Mesendoderm (in vitro differentiated cells): ENCODE data around the gene VTI1A.

Experiments used
- DNase-seq: peaks from one replicate; pipeline ENCODE4 v3.0.0; 2013
- H2AK5ac ChIP-seq: 2 replicates; pipeline ENCODE4 v1.6.1; 2013; ENCODE audit warnings: low read length, inconsistent platforms
- H2BK120ac ChIP-seq: 2 replicates; pipeline ENCODE4 v1.6.1; 2013; ENCODE audit warnings: low read depth, mild to moderate bottlenecking, low read length, moderate library complexity, mixed read lengths
- H2BK15ac ChIP-seq: replicated peaks from 2 replicates; pipeline ENCODE4 v1.6.1; 2013; ENCODE audit warnings: low read depth, mild to moderate bottlenecking, moderate library complexity
- H2BK5ac ChIP-seq: 2 replicates; pipeline ENCODE4 v1.6.1; 2013; ENCODE audit warnings: low read length, inconsistent platforms
- H3K18ac ChIP-seq: 2 replicates; pipeline ENCODE4 v1.6.1; 2013; ENCODE audit warnings: mild to moderate bottlenecking, low read length, mixed read lengths
- H3K23ac ChIP-seq: one replicate; pipeline ENCODE4 v1.6.1; 2013; ENCODE audit warnings: low read length
- H3K27ac ChIP-seq: 2 replicates; pipeline ENCODE4 v1.5.1; 2013; ENCODE audit warnings: low read depth, mild to moderate bottlenecking, inconsistent platforms, low read length, moderate library complexity
- H3K27me3 ChIP-seq: 2 replicates; pipeline ENCODE4 v1.6.1; 2013; ENCODE audit warnings: low read length, control low read depth, mild to moderate bottlenecking, inconsistent platforms; ENCODE audit not compliant: insufficient read depth, poor library complexity
- H3K36me3 ChIP-seq: 2 replicates; pipeline ENCODE4 v1.6.1; 2013; ENCODE audit warnings: low read length, inconsistent platforms; ENCODE audit not compliant: control insufficient read depth, insufficient read depth
- H3K4ac ChIP-seq: one replicate; pipeline ENCODE4 v1.6.1; 2013; ENCODE audit warnings: low read depth, mild to moderate bottlenecking, low read length, moderate library complexity
- H3K4me1 ChIP-seq: 2 replicates; pipeline ENCODE4 v1.6.1; 2013; ENCODE audit warnings: low read depth, low read length, inconsistent platforms; ENCODE audit not compliant: control insufficient read depth
- H3K4me2 ChIP-seq: 2 replicates; pipeline ENCODE4 v1.6.1; 2013; ENCODE audit warnings: low read length
- H3K4me3 ChIP-seq: 2 replicates; pipeline ENCODE4 v1.5.1; 2013; ENCODE audit warnings: mild to moderate bottlenecking, low read length
- H3K56ac ChIP-seq: one replicate; pipeline ENCODE4 v1.6.1; 2013; ENCODE audit warnings: low read length
- H3K79me1 ChIP-seq: 2 replicates; pipeline ENCODE4 v1.6.1; 2013; ENCODE audit warnings: low read length, inconsistent platforms
- H3K79me2 ChIP-seq: 2 replicates; pipeline ENCODE4 v1.6.1; 2013; ENCODE audit warnings: mild to moderate bottlenecking, low read length; ENCODE audit not compliant: control insufficient read depth, insufficient read depth
- H3K9ac ChIP-seq: 2 replicates; pipeline ENCODE4 v1.6.1; 2013; ENCODE audit warnings: low read length, inconsistent platforms
- H4K5ac ChIP-seq: one replicate; pipeline ENCODE4 v1.6.1; 2013; ENCODE audit warnings: low read length
- H4K8ac ChIP-seq: one replicate; pipeline ENCODE4 v1.6.1; 2013; ENCODE audit warnings: low read depth, mild to moderate bottlenecking, control low read depth, low read length, moderate library complexity
- WGBS: extraction: QIAGEN DNeasy Blood & Tissue Kit; methylation state at CpG from one replicate; pipeline ENCODE4 v1.1.7; 2013; ENCODE audit warnings: low lambda C conversion rate, missing lambda C conversion rate; ENCODE audit not compliant: insufficient coverage; ENCODE audit errors: extremely low coverage; 5-methylcytosine and 5-hydroxymethylcytosine counted together

Gene VTI1A

GRCh38 chr10:112712536-112712935 lies 265.5 kb downstream of the VTI1A start:
- Histone ChIP-seq H3K79me2 (no peaks in the 10 kb centered on the region), H3K4me3 (no peak overlapping the region), H3K23ac (no peak overlapping the region), H3K79me1 (no peaks in the 10 kb centered on the region), H2BK120ac (no peak overlapping the region), H3K4me2 (no peak overlapping the region), H3K36me3 (no peaks in the 10 kb centered on the region), H3K27ac (no peak overlapping the region), H3K4ac (peak overlapping the region; percentile 79), H3K18ac (peak overlapping the region; percentile 69), H2AK5ac (no peak overlapping the region), H3K4me1 (no peaks in the 10 kb centered on the region), H4K8ac (no peak overlapping the region), H2BK15ac (no peak overlapping the region), H3K27me3 (no peaks in the 10 kb centered on the region), H4K5ac (no peak overlapping the region), H3K56ac (no peak overlapping the region), H2BK5ac (no peak overlapping the region), H3K9ac (no peak overlapping the region)
- WGBS = no CpG with 5 or more reads among the region's 2 CpGs
- DNase-seq = peak; percentile 69

- Histone ChIP-seq H2AK5ac (no peak overlapping the region), H3K4me1 (no peaks in the 10 kb centered on the region), H3K36me3 (no peaks in the 10 kb centered on the region), H3K27ac (no peak overlapping the region), H2BK5ac (no peak overlapping the region), H4K8ac (no peak overlapping the region), H3K4ac (no peak overlapping the region), H3K9ac (no peak overlapping the region), H3K27me3 (no peaks in the 10 kb centered on the region), H3K18ac (no peak overlapping the region), H4K5ac (no peak overlapping the region), H2BK15ac (no peak overlapping the region), H3K79me2 (no peaks in the 10 kb centered on the region), H3K56ac (no peak overlapping the region), H3K79me1 (no peaks in the 10 kb centered on the region), H3K4me3 (no peak overlapping the region), H3K23ac (no peak overlapping the region), H3K4me2 (no peak overlapping the region), H2BK120ac (no peak overlapping the region)
- no CpG with 5 or more reads among the region's 2 CpGs for WGBS
- DNase-seq = peak; percentile 89
These were observed 266.4 kb downstream of the VTI1A start for GRCh38 chr10:112713411-112713810.

- no peaks in the 10 kb centered on the region for H3K36me3 ChIP-seq
- H3K27ac ChIP-seq = no peak overlapping the region
- no peak for DNase-seq
- H2BK120ac ChIP-seq = peak overlapping the region; percentile 1
- WGBS = no CpG with 5 or more reads among the region's 5 CpGs
- H3K23ac ChIP-seq = no peak overlapping the region
- no peak overlapping the region for H3K4ac ChIP-seq
- H2AK5ac ChIP-seq = no peak overlapping the region
- H2BK15ac ChIP-seq = no peak overlapping the region
- no peaks in the 10 kb centered on the region for H3K79me2 ChIP-seq
- no peak overlapping the region for H2BK5ac ChIP-seq
- H3K4me3 ChIP-seq = no peak overlapping the region
- no peak overlapping the region for H4K5ac ChIP-seq
- H3K79me1 ChIP-seq = no peaks in the 10 kb centered on the region
- H3K4me1 ChIP-seq = no peaks in the 10 kb centered on the region
- no peak overlapping the region for H3K4me2 ChIP-seq
- no peak overlapping the region for H3K9ac ChIP-seq
- no peaks in the 10 kb centered on the region for H3K27me3 ChIP-seq
- H3K18ac ChIP-seq = no peak overlapping the region
- no peak overlapping the region for H4K8ac ChIP-seq
- H3K56ac ChIP-seq = no peak overlapping the region
These were observed 268.6 kb downstream of the VTI1A start for GRCh38 chr10:112715581-112715980.

- Histone ChIP-seq H3K18ac (no peak overlapping the region), H4K8ac (no peak overlapping the region)
- no CpG with 5 or more reads among the region's 3 CpGs for WGBS
These were observed 269.1 kb downstream of the VTI1A start for GRCh38 chr10:112716076-112716475.

GRCh38 chr10:112716924-112717413 lies 270.0 kb downstream of the VTI1A start:
- no peak overlapping the region for H2BK120ac ChIP-seq
- H3K79me2 ChIP-seq = no peaks in the 10 kb centered on the region
- no peak overlapping the region for H3K9ac ChIP-seq
- no peak overlapping the region for H3K4ac ChIP-seq
- no peaks in the 10 kb centered on the region for H3K4me1 ChIP-seq
- no peaks in the 10 kb centered on the region for H3K79me1 ChIP-seq
- H3K27ac ChIP-seq = no peak overlapping the region
- no peak overlapping the region for H3K23ac ChIP-seq
- H4K5ac ChIP-seq = no peak overlapping the region
- H3K4me2 ChIP-seq = no peak overlapping the region
- H4K8ac ChIP-seq = no peak overlapping the region
- no peaks in the 10 kb centered on the region for H3K36me3 ChIP-seq
- H3K27me3 ChIP-seq = no peaks in the 10 kb centered on the region
- no peak overlapping the region for H3K56ac ChIP-seq
- no peak overlapping the region for H2BK5ac ChIP-seq
- H2BK15ac ChIP-seq = no peak overlapping the region
- no peak overlapping the region for H3K18ac ChIP-seq
- H2AK5ac ChIP-seq = no peak overlapping the region
- WGBS = no CpG with 5 or more reads among the region's 6 CpGs
- peak; percentile 57 for DNase-seq
- no peak overlapping the region for H3K4me3 ChIP-seq

More at GRCh38 chr10:112716076-112716475, 269.1 kb downstream of the VTI1A start:
- Histone ChIP-seq H3K9ac (no peak overlapping the region), H3K79me1 (no peaks in the 10 kb centered on the region), H2BK15ac (no peak overlapping the region), H3K4me1 (no peaks in the 10 kb centered on the region), H3K27me3 (no peaks in the 10 kb centered on the region), H3K27ac (no peak overlapping the region), H4K5ac (no peak overlapping the region), H3K4ac (no peak overlapping the region), H3K79me2 (no peaks in the 10 kb centered on the region), H2BK120ac (no peak overlapping the region), H3K4me2 (no peak overlapping the region), H3K4me3 (no peak overlapping the region), H3K56ac (no peak overlapping the region), H3K36me3 (no peaks in the 10 kb centered on the region), H2AK5ac (no peak overlapping the region), H3K23ac (no peak overlapping the region), H2BK5ac (no peak overlapping the region)
- no peak for DNase-seq

GRCh38 chr10:112720178-112720577 lies 273.2 kb downstream of the VTI1A start:
- H3K18ac ChIP-seq = no peak overlapping the region
- no peak overlapping the region for H3K9ac ChIP-seq
- H4K5ac ChIP-seq = no peak overlapping the region
- H3K4me3 ChIP-seq = no peak overlapping the region
- DNase-seq = no peak
- H3K79me1 ChIP-seq = no peaks in the 10 kb centered on the region
- H2AK5ac ChIP-seq = no peak overlapping the region
- H3K23ac ChIP-seq = no peak overlapping the region
- no peak overlapping the region for H3K4me2 ChIP-seq
- H2BK5ac ChIP-seq = no peak overlapping the region
- no peaks in the 10 kb centered on the region for H3K4me1 ChIP-seq
- no peak overlapping the region for H2BK15ac ChIP-seq
- H2BK120ac ChIP-seq = no peak overlapping the region
- no peaks in the 10 kb centered on the region for H3K79me2 ChIP-seq
- H4K8ac ChIP-seq = no peak overlapping the region
- no peak overlapping the region for H3K27ac ChIP-seq
- H3K4ac ChIP-seq = no peak overlapping the region
- no peaks in the 10 kb centered on the region for H3K36me3 ChIP-seq
- H3K56ac ChIP-seq = no peak overlapping the region
- no peaks in the 10 kb centered on the region for H3K27me3 ChIP-seq
